Pancreas (tissue), 10 donors: ENCODE results near the gene TWIST2. TPM values are rescaled to one million over a fixed set of nuclear protein-coding genes. Genes with fewer than 3 reads are reported as not detected.

Source experiments
- ATAC-seq, 4 donors: fragments of 200-7000 bp; cut with Tn5 transposase; one replicate each; pipeline versions ENCODE4 v1.8.0 to v1.9.1; 2020; ENCODE audit warnings: mild to moderate bottlenecking in 4 of 4, moderate library complexity in 4 of 4
- DNase-seq, 6 donors: peaks; one replicate each; pipeline ENCODE4 v3.0.0-alpha.2; 2020
- FAIRE-seq: peaks from 2 replicates; lab custom pipeline; 2012; peaks lifted over from hg19 to GRCh38; lab: Jason Lieb, UNC
- H3K27ac ChIP-seq, 4 donors: fragments of 200-600 bp; sonication (generic); 1 replicate in 3 of 4; 2 replicates in 1 of 4; pipeline versions ENCODE4 v1.5.0 to v1.8.0; 2020
- H3K27me3 ChIP-seq, 4 donors: fragments of 200-600 bp; one replicate each; pipeline ENCODE4 v1.8.0; 2021
- H3K36me3 ChIP-seq, 3 donors: fragments of 200-600 bp; sonication (generic) in 1 of 3; one replicate each; pipeline versions ENCODE4 v1.5.0 to v1.8.0; 2020 to 2021
- H3K4me1 ChIP-seq, 3 donors: fragments of 200-600 bp; one replicate each; pipeline ENCODE4 v1.8.0; 2021
- H3K4me3 ChIP-seq, 4 donors: fragments of 200-600 bp; sonication (generic) in 2 of 4; one replicate each; pipeline versions ENCODE4 v1.5.0 to v1.8.0; 2020 to 2021
- H3K9me3 ChIP-seq, 4 donors: fragments of 200-600 bp; one replicate each; pipeline ENCODE4 v1.8.0; 2021
- WGBS, 2 donors: extraction: QIAGEN DNeasy Blood & Tissue Kit; methylation state at CpG; one replicate each; pipeline ENCODE4 v1.1.7; 2013; 5-methylcytosine and 5-hydroxymethylcytosine counted together
- intact Hi-C, 3 donors: fragments of 100-400 bp; cut with DNase I; formaldehyde crosslinking; loops; one replicate each; pipeline versions ENCODE4 v1.11.1 to v1.14.2; 2022
- polyA plus RNA-seq, 2 donors: library from polyadenylated mRNA; stranded (reverse); fragments of 200-250 nt; gene quantifications; one replicate each; pipeline ENCODE4 v1.2.3, GENCODE V29; 2013
- total RNA-seq, 6 donors: library from RNA; stranded (reverse); fragmentation: NEBNext Ultra II Directional in 4 of 6; extraction: Animal tissue kit (Norgen Biotek cat#: 25700) in 4 of 6; gene quantifications; one replicate each; pipeline versions ENCODE4 v1.2.1 to v1.2.4, GENCODE V29; 2021 to 2023
- TF ChIP-seq, protein P1 (sequence below), 4 donors: fragments of 200-600 bp; sonication (generic) in 3 of 4; IDR thresholded peaks; one replicate each; pipeline versions ENCODE4 v1.5.0 to v1.8.0; 2021; ENCODE audit warnings: antibody characterized with exemption in 4 of 4
- donor health status: healthy with polysubstance abuse.
- donor health status: DM: no; HTN: no; CAD: no; lungs with moderate emphysema.
- donor health status: DM: no; HTN: no; CAD: no.
- donor health status: control.
- donor health status: control.
- donor health status: Bipolar disorder and iron deficiency.
- donor health status: DM: yes; HTN: yes; CAD: no.
- donor health status: DM: no; HTN: no; CAD: no.
- donor health status: DM: no; HTN: no; CAD: no.
- donor health status: DM: yes; HTN: yes; CAD: no.

The TWIST2 gene
- total and polyA plus RNA-seq, 8 donors = 0.31 to 3.0 (median 1.1) TPM

- Histone ChIP-seq H3K27me3 (no peaks in the 10 kb centered on the region), H3K4me3 (no peak overlapping the region), H3K4me1 (no peaks in the 10 kb centered on the region), H3K9me3 (no peaks in the 10 kb centered on the region), H3K27ac (no peak overlapping the region), H3K36me3 (no peaks in the 10 kb centered on the region)
- no peak for FAIRE-seq
- intact Hi-C loops = no loop called here
- no peak for ATAC-seq
- 58 to 62% methylated on average over 10 of the region's 10 CpGs for WGBS, 2 donors
- TF ChIP-seq, protein P1, sequence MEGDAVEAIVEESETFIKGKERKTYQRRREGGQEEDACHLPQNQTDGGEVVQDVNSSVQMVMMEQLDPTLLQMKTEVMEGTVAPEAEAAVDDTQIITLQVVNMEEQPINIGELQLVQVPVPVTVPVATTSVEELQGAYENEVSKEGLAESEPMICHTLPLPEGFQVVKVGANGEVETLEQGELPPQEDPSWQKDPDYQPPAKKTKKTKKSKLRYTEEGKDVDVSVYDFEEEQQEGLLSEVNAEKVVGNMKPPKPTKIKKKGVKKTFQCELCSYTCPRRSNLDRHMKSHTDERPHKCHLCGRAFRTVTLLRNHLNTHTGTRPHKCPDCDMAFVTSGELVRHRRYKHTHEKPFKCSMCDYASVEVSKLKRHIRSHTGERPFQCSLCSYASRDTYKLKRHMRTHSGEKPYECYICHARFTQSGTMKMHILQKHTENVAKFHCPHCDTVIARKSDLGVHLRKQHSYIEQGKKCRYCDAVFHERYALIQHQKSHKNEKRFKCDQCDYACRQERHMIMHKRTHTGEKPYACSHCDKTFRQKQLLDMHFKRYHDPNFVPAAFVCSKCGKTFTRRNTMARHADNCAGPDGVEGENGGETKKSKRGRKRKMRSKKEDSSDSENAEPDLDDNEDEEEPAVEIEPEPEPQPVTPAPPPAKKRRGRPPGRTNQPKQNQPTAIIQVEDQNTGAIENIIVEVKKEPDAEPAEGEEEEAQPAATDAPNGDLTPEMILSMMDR (IDR thresholded peaks at IDR 0.05) = no peak
- no peak for DNase-seq
These were observed 101.9 kb downstream of the TWIST2 start for GRCh38 chr2:238949710-238950345.

DNA sequence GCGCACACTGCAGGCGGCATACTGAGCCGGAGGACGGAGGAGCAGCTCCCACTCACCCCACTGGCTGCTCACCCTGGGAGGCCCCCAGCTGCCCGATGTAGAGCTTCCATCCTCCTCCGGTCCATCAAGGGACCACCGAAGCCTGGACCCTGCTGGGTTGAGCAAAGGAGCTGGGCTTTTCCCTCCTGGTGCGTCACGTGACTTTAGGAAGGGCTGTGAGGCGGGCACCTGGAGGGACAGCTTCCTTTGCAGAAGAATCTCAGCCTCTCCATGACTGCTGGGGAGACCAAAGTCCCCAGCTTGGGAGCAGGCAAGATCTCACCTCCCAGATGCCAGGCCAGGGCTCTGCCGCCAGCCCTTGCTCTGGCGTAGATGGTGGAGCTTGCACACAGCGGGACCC lies 102.7 kb downstream of the TWIST2 start:
- DNase-seq = no peak
- intact Hi-C loops = no loop called here

GRCh38 chr2:238952261-238952919 lies 104.5 kb downstream of the TWIST2 start:
- no peak for FAIRE-seq
- no peak for DNase-seq

More for the DNA sequence above, 102.7 kb downstream of the TWIST2 start:
- WGBS, 2 donors = 73 to 85% methylated on average over 13 of the region's 13 CpGs
- ATAC-seq = no peak
- Histone ChIP-seq H3K4me3 (no peak overlapping the region), H3K36me3 (no peaks in the 10 kb centered on the region), H3K27ac (no peak overlapping the region), H3K9me3 (no peaks in the 10 kb centered on the region), H3K27me3 (no peaks in the 10 kb centered on the region), H3K4me1 (no peaks in the 10 kb centered on the region)
- FAIRE-seq = no peak
- TF ChIP-seq, protein P1 (IDR thresholded peaks at IDR 0.05) = no peak

GRCh38 chr2:238954841-238955591 lies 107.1 kb downstream of the TWIST2 start:
- WGBS, 2 donors = 58 to 65% methylated on average over 12 of the region's 12 CpGs
- TF ChIP-seq, protein P1 (IDR thresholded peaks at IDR 0.05) = no peak
- no peak overlapping the region for H3K27ac ChIP-seq
- H3K4me1 ChIP-seq = no peaks in the 10 kb centered on the region
- no peaks in the 10 kb centered on the region for H3K9me3 ChIP-seq
- H3K4me3 ChIP-seq = no peak overlapping the region
- no peak for ATAC-seq
- intact Hi-C loops = no loop called here
- no peak for FAIRE-seq
- no peak for DNase-seq
- H3K27me3 ChIP-seq = peaks cover 0 to 5% (median 0%) of the 10 kb centered on the region in 4 donors
- H3K36me3 ChIP-seq = no peaks in the 10 kb centered on the region

More at GRCh38 chr2:238952261-238952919, 104.5 kb downstream of the TWIST2 start:
- TF ChIP-seq, protein P1 (IDR thresholded peaks at IDR 0.05) = no peak
- Histone ChIP-seq H3K4me1 (no peaks in the 10 kb centered on the region), H3K27ac (no peak overlapping the region), H3K36me3 (no peaks in the 10 kb centered on the region), H3K9me3 (no peaks in the 10 kb centered on the region), H3K4me3 (no peak overlapping the region), H3K27me3 (peaks cover 0 to 5% (median 0%) of the 10 kb centered on the region in 4 donors)
- 73 to 82% methylated on average over 5 of the region's 5 CpGs for WGBS, 2 donors
- no peak for ATAC-seq
- intact Hi-C loops = no loop called here
